GM18502 (cell line): ENCODE results near the gene ITSN1.
"Not testable (repeated sequence)": the region's sequence is repeated elsewhere in the genome, so short reads cannot be mapped to it uniquely, and the experiment has no call there.

Experiments
- ATAC-seq: cut with Tn5 transposase; IDR thresholded peaks from one replicate; pipeline ENCODE4 v1.9.1; 2021; ENCODE audit warnings: mild to moderate bottlenecking; ENCODE audit not compliant: unreplicated experiment, poor library complexity

The ITSN1 gene

DNA sequence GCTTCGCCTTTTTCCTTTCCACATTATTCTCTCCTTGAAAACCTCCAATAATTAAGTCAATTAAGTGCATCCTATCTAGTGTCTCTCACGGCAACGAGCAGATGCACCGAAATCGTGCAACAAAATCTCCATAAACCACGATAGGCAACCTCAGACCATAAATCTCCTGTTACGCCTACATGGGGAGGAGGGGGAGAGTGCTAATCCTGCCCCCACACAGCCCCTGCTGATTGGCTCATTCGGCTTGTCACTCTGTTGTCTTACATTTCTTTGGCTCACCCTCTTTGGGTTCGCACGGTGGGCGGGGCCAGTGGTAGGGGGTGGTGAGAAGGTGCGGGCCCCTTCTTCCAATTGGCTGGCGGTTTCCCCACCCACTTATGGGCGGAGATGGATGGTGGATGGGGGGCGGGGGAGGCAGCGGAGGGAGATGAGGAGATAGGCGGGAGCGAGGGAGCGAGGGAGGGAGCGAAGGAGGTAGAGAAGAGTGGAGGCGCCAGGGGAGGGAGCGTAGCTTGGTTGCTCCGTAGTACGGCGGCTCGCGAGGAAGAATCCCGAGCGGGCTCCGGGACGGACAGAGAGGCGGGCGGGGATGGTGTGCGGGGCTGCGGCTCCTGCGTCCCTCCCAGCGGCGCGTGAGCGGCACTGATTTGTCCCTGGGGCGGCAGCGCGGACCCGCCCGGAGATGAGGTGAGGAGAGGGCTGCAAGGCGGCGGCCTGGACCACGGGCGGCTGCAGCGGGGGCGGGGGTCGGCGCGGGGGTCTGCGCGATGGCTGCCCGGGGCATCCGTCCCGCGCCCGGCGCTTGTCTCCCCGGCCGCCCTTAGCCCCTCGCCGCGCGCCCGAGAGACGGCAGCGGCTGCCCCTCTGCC lies at the start of gene ITSN1:
Gene ITSN1, plus strand, starts transcription at position 475 of the 869 bp plus-strand sequence. CDS start 76,328 bp downstream, outside the sequence.
- ATAC-seq = peak; percentile 88

DNA sequence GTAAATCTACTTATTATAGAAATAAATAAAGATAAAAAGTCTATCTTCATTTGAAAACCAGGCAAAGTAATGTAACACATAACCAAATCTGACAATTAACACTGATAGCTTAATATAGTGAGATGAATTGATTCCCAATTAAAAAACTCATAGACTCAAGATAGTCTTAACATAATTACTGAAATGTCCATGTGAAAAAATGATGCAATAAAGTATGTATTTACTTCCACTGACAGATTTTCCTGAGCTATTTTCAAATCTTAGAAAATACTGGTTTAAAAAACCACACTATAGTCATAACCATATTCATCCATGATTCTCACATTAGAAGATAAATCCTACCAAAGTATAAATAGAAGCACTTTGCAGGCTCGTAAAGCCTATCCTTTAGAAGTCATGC lies 44.2 kb upstream of the ITSN1 start:
- no peak for ATAC-seq

DNA sequence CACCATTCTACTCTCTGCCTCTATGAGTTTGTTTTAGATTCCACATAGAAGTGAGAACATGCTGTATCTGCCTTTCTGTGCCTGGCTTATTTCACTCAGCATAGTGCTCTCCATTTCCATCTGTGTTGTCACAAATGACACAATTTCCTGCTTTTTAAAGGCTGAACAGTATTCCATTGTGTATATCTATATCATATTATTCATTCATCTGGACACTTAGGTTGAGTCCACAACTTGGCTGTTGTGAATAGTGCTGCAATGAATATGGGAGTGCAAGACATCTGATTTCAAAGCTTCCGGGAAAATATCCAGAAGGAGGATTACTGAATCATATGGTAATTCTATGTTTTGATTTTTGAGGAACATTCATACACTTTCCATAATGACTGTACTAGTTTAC lies 33.7 kb upstream of the ITSN1 start:
- ATAC-seq = no peak

DNA sequence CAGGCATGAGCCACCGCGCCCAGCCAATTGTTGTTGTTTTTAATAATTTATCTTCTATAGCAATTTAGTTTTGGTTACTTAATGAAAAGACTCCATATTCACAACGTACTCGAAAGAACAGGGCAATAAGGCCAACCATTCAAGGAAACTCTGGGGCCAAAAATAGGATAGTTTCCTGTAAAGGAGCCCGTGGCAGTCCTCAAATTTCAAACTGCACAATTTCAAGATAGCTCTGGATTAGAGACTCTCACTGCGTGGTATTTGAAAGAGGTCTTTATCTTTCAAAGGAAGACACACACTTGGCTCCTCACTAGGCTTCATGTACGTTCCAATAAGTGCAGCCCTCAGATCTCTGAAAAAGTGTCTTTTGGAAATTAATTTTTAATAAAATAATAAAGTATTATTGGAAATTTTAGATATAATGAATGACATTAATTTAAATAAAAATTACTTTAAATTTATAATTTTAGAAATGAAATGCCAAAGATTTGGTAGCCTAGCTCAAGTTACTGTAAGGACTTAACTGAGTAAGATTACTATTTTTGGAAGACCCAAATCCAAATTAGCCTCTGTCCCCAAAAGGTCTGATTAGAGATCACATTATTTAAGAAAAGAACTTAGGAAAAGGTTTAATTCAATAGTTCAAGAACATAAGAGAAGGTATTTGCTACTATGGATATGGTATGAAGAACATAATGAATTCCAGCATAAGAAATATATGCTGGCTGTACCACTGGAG lies 31.1 kb upstream of the ITSN1 start:
- ATAC-seq = no peak

DNA sequence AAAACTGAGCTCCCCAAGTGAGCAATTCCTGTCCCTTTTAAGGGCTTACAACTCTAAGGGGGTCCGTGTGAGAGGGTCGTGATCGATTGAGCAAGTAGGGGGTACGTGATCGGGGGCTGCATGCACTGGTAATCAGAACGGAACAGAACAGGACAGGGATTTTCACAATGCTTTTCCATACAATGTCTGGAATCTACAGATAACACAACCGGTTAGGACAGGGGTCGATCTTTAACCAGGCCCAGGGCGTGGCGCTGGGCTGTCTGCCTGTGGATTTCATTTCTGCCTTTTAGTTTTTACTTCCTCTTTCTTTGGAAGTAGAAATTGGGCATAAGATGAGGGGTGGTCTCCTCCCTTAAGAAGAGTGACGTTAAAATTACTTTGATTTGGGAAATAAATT lies 24.7 kb upstream of the ITSN1 start:
- ATAC-seq = not testable (repeated sequence)

DNA sequence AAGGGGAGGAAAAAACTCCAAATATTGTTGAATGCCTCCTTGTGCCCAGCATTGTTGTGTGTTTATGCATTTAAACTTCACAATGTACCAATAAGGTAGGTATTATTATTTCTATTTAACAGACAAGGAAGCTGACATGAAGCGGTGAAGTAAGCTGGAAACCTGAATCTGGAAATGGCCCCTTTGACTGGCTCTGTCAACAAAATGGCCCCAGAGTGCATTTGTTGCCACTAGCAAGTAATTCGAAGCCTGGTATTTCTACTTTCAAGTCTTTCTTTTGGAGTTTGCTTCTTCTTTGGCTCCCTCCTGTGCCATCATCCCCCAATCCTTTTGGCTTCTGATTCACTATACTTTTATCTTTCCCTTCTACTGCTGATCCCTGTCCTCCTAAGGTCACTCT lies 23.9 kb upstream of the ITSN1 start:
- ATAC-seq = no peak

DNA sequence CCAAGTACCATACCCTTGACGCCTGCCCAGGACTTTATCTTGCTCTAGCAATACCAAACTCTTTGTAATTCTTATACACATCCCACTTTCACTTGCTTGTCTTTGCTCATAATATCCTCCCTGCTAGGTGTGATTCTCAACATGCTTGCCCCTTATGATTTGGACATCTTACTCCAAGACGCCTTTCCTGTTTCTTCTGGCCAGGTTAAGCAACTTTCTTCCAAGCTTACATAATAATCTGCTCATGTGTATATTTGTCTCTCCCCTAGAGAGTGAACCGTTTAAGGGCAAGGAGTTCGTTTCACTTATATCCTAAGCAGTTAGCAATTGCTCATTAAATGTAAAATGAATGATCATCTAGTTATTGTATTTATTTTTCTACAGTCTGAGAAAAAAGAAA lies 22.6 kb upstream of the ITSN1 start:
- no peak for ATAC-seq

DNA sequence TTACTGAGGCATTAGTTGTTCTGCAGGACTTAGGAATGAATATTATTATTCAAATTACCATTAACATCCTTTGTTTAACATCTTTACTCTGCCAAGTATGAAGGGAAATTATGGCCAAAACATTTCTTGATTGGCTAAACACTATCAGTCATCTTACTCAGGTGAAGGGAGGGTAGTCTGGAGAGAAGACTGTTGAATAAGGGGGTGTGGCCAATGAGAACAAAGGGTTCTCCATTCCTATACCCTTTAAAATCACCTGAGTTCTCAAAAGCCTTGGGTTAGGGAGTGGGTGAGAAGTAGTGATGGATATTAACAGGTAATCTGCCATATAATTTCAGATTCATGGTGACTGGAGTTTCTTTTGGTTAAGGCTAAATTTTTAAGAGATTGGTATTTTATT lies 20.0 kb upstream of the ITSN1 start:
- ATAC-seq = no peak

DNA sequence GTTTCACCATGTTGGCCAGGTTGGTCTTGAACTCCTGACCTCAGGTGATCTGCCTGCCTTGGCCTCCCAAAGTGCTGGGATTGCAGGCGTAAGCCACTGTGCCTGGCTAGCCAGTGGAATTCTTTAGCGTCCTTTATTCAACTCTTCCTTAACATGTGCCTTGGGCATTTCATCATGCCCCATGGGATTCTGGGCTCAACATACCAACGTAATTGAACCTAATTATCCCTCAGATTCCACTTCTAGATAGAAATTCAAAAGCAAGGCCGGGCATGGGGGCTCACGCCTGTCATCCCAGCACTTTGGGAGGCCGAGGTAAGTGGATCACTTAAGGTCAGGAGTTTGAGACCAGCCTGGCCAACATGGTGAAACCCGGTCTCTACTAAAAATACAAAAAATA lies 16.1 kb upstream of the ITSN1 start:
- not testable (repeated sequence) for ATAC-seq

DNA sequence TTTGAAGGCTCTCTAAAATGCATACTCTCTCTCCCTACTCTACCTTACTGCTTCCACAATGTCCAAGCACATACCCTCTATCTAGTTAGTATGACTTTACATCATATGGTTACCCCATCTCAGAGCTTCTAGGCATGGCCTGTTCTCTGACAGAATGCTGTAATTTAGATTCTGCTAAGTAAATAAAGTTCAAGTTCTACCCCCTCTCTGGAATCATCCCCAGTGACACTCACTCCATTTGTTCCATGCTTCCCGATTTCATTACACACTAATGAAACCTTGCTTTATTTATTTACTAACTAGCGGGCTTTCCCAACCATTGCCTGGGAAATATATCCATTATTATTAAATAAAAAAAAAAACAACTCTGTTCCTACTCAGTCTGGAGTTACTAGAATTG lies 8.0 kb upstream of the ITSN1 start:
- ATAC-seq = no peak

DNA sequence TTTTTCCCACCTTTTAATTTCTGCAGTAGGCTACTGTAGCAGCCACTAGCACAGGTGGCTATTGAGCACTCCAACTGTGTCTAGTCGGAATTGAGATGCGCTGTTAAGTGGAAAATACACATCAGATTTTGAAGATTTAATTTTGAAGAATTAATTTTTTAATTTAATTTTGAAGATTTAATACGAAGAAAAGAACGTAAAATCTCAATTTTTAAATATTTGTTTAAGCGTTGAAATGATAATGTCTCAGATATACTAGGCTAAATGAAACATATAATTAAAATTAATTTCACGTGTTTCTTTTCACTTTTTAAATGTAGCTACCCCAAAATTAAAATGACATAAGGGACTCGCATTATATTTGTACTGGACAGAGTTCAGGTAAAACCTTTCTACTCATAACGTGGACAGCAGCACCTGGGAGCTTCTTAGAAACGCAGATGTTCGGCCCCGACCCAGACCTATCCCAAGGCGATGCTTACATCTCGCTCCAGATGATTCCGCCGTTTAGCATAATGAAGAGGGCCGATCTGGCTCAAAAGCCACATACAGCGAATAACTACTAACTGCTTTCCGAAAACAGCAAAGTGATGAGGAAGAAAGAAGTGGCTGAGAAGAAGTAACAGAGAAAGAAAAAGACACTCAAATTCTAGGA lies 1.5 kb upstream of the ITSN1 start:
- no peak for ATAC-seq

DNA sequence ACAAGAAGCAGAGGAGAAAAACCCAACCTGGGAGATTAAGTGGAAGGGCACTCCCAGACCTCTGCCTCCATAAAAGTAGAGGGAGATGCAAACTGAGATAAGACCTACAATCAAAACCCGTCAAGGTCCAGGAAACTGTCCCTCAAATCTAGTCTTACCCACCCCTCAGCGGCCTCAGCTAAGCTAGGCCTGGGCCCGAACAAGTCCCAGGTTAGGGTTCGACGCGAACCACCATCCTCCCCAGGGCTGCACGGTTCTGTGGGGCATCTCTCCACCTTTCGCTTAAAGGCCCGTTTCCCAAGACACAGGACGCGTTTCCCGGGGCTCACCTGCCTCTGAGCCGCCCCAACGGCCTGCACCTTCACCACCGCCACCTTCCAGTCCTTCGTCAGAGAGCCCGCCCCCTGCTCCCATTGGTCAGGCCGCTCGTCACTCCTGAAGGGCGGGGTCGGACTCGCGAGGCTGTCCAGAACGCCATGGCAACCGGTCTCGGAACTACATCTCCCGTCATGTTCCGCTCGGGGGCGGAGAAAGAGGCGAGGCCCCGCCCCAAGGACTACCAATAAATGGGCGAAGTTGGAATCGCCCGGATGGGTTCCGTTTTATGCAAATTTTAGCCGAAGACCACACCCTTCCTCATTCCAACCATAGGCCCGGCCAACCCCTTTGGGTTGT lies 812 bp upstream of the ITSN1 start, which contains the start of gene CRYZL1:
Gene CRYZL1, minus strand, starts transcription at position 390 of the 675 bp plus-strand sequence. CDS start 10,190 bp downstream, outside the sequence.
- peak; percentile 86 for ATAC-seq

DNA sequence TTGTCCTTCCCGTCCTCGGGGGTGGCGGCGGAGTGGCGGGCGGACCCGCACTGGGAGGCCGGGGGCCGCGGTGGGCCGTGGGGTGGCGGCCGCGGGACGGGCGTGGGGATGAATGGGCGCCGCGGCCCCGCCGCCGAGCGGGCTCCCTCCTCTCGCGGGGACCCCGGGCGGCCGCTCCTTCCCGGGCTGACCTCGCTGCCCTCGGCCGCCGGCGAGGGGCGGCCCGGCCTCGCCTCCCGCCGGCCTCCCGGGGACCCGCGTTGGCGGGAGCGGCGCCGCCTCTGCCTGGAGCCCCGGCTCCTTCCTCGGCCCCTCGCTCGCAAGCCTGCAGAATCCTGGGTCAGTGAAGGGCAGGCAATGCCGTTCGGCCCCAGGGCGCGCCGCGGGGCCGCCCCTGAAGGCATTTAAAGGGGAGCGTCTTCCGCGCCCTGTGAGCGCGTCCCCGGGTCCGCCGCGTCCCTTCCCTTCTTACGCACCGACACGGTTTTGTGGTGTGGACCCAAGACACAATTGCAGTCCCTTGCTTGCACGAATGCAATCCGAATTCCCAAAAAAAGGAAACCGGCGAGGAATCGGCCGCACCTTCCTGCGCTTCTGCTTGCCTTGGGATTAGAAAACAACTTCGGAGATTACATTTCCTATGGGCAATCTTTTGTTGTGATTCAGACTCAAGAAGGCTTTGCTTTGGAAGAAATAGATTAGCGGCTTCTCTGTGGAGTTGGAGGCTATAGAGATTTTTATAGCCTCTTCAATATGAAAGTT lies 776 bp downstream of the ITSN1 start:
- ATAC-seq = no peak

DNA sequence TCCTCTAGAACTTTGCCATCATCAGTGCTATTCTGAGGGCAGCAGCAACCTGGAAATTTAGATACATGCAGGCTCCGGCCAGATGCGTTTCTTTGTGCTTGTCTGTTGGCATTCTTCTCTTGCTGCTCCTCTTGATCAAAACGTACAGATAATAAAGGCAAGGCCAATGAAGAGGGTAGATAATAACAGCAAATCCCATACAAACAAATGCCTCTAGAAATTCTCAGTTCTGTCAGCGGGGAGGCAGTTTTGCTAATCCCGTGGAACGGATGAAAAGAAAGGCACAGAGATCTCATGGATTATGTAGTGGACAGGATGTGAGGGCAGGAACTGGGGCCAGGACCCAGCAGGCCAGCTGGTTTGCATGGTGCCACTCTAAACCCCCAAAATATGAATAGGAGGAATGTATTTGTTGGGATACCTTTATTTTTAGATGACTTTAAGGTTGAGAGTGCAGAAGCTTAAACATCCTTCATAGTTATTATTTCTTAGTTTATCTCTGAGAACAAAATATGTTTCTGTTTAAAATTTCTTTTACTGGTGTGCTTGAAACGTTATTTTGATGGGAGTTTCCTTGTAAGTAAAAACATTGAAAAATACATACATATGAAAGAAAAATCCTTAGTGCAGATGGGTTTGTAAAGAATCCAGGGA lies 1.5 kb downstream of the ITSN1 start:
- no peak for ATAC-seq

DNA sequence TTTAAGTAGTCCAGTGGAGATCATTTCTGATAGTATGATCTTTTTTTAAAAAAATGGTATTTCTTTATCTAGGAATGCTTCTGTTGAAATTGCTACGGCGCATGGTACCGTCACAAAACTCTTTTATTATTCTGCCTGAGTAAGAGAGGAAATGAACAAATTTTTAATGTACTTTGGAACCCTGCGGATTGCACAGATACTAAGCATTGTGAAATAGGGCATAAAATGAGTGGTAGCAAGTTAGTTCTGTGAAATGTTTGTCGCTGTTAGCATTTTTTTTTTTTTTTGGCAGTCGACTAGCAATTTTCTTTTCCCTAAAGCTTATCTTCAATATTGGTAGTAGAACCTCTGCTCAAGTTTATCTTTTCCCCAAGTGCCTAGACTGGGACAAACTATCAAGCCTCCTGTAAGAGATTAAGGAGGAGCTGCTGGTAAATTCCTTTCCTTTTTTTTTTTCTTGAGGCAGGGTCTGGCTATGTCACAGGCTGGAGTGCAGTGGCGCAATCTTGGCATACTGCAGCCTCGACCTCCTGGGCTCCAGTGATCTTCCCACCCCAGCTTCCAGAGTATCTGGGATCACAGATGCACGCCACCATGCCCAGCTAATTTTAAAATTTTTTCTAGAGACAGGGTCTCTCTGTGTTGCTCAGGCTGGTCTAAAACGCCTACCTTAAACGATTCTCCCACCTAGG lies 2.2 kb downstream of the ITSN1 start:
- ATAC-seq = no peak

DNA sequence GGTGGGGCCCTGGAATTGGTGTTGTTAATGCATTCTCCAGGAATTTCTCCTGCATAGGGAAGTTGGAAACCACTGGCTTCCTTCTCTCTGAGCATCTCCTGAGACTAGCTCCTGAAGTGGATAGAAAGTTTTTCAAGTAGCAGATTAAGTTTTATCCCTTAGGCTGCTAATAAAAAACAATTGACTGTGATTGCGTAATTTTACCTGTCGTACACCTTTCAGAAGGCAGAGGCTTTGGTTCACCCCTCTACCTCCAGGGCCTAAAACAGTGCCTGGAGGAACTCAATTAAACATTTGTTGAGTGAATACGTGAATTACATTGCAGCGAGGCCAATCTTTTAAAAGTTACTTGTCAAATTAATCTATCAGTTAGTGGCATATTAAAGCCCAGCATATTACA lies 3.4 kb downstream of the ITSN1 start:
- ATAC-seq = no peak

DNA sequence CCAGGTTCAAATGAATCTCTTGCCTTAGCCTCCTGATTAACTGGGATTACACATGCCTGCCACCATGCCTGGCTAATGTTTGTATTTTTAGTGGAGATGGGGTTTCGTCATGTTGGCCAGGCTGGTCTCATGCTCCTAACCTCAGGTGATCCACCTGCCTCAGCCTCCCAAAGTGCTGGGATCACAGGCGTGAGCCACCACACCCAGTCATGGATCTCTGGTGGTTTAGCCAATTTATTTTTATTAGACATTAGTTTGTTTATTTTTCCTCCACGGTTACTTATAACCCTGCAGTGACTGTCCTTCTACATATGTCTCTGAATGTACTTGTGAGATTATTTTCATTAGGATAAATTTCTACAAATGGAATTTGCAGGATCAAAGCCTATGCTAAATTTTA lies 5.3 kb downstream of the ITSN1 start:
- no peak for ATAC-seq

DNA sequence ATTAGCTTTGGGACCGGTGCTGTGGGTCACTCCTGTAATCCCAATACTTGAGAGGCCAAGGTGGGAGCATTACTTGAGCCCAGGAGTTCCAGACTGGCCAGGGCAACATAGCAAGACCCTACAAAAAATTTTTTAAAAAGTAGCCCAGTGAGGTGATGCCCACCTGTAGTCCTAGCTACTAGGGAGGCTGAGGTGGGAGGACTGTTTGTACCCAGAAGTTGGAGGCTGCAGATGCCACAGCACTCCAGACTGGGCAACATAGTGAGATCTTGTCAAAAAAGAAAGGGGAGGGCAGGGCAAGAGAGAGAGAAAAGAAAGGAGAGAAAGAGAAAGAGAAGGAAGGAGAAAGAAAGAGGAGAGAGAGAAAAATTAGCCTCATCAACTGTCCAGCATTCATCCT lies 6.3 kb downstream of the ITSN1 start:
- ATAC-seq = no peak

DNA sequence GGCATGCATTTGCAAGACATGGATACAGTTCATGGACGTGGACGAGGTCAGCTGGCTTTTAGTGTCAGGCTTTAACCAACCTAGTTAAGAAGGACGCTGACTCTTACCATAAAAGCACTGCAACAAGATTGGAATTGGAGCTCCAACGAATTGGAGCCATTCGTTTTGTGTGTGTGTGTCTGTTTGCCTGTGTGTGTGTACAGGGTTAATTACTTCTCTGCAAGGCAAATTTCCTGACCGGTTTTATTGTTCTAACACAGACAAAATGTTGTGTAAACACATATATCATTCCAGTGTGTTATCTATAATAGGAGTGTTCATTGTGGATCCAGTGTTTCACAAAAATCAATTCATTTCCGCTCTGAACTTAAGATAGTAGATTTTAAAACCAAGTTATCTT lies 7.9 kb downstream of the ITSN1 start:
- ATAC-seq = no peak
